NB4 (cell line): ENCODE results near the gene TMTC3.

Experiments used
- DNase-seq: peaks from one replicate; pipeline ENCODE4 v3.0.0; 2010; ENCODE audit warnings: low read depth
- H3K4me3 ChIP-seq: one replicate; pipeline ENCODE4 v1.5.1; 2011; ENCODE audit warnings: mild to moderate bottlenecking, low read depth, low read length, moderate library complexity
- MYC ChIP-seq: IDR thresholded peaks from 2 replicates; pipeline ENCODE4 v1.6.1; 2011; ENCODE audit warnings: low read depth, low read length
- POLR2A ChIP-seq: IDR thresholded peaks from 2 replicates; pipeline ENCODE4 v1.6.1; 2011; ENCODE audit warnings: mild to moderate bottlenecking; ENCODE audit not compliant: insufficient read length; ENCODE audit errors: extremely low read depth
- TF ChIP-seq, protein P1 (sequence below): IDR thresholded peaks from one replicate; pipeline ENCODE4 v1.5.1; 2012; ENCODE audit warnings: low read depth, low read length
- TF ChIP-seq, protein P2 (sequence below): IDR thresholded peaks from 2 replicates; pipeline ENCODE4 v1.6.1; 2011; ENCODE audit warnings: low read depth, low read length

Gene TMTC3

DNA sequence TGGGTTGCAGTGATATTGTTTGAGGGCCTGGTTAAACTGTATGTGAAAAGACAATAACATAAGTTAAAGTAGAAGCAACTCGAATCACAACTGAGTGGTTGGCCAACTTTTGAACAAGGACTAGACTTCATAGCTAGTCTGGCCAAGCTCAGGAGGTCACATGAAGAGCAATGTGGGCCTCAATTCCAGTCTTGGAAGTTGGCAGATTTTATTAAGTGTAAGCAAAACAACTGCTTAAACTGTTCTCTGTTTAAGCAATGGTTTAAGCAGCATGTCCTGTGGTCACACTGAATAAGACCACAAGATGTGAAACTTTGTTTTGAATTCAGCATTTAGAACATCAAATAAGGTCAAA lies 100.4 kb downstream of the TMTC3 start:
- TF ChIP-seq MYC (no peak), POLR2A (no peak)
- TF ChIP-seq, protein P1, sequence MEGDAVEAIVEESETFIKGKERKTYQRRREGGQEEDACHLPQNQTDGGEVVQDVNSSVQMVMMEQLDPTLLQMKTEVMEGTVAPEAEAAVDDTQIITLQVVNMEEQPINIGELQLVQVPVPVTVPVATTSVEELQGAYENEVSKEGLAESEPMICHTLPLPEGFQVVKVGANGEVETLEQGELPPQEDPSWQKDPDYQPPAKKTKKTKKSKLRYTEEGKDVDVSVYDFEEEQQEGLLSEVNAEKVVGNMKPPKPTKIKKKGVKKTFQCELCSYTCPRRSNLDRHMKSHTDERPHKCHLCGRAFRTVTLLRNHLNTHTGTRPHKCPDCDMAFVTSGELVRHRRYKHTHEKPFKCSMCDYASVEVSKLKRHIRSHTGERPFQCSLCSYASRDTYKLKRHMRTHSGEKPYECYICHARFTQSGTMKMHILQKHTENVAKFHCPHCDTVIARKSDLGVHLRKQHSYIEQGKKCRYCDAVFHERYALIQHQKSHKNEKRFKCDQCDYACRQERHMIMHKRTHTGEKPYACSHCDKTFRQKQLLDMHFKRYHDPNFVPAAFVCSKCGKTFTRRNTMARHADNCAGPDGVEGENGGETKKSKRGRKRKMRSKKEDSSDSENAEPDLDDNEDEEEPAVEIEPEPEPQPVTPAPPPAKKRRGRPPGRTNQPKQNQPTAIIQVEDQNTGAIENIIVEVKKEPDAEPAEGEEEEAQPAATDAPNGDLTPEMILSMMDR = no peak
- TF ChIP-seq, protein P2, sequence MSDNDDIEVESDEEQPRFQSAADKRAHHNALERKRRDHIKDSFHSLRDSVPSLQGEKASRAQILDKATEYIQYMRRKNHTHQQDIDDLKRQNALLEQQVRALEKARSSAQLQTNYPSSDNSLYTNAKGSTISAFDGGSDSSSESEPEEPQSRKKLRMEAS = no peak
- no peak for DNase-seq
- no peak overlapping the region for H3K4me3 ChIP-seq

DNA sequence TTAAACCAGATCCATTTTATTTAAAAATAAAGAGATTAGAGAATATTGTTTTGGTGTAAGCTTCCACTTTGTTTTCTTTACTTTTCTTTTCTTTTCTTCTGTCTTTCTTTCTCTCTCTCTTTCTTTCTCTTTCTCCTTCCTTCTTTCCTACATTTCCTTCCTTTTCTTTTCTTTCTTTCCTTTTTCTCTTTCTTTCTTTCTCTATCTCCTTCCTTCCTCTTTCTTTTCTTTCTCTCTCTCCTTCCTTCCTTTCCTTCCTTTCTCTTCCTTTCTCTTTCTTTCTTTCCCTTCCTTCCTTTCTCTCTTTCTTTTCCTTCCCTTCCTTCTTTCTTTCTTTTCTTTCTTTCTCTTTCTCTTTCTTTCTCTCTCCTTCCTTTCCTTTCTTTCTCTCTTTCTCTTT lies 100.8 kb downstream of the TMTC3 start:
- TF ChIP-seq POLR2A = no peak
- TF ChIP-seq, protein P2 = no peak
- TF ChIP-seq, protein P1 = no peak
- no peak for TF ChIP-seq MYC
- no peak overlapping the region for H3K4me3 ChIP-seq
- no peak for DNase-seq

DNA sequence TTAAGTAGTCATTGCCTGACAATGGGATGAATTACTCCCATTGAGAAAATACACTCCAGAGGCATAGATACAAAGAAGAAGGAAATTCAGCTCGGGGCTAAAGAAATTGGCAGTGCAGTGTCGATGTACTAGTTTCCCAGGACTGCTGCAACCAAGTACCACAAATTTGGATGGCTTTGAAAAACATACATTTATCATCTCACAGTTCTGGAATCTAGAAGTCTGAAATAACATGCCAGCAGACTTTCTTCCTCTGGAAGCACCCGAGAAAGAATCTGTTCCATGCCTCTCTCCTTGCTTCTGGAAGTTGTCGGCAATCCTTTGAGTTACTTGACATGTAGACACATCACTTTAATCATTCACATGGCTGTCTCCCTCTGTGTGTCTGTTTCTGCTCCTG lies 101.9 kb downstream of the TMTC3 start:
- TF ChIP-seq, protein P1 = no peak
- TF ChIP-seq, protein P2 = no peak
- no peak for TF ChIP-seq POLR2A
- TF ChIP-seq MYC = no peak
- DNase-seq = no peak
- no peak overlapping the region for H3K4me3 ChIP-seq

DNA sequence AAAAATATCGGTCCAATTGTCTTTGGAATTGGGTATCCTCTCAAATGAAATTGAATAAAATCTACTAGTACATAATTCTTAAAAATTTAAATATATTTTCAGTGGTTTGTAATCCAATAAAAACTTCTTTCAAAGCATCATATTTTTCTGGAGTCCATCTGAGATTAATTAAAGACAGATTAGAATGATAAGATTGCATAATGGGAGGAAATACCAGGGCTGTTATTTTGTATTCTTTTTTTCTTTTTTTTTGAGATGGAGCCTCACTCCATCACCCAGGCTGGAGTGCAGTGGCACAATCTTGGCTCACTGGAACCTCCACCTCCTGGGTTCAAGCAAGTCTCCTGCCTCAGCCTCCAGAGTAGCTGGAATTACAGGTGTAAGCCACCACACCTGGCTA lies 103.8 kb downstream of the TMTC3 start:
- H3K4me3 ChIP-seq = no peak overlapping the region
- TF ChIP-seq, protein P2 = no peak
- TF ChIP-seq, protein P1 = no peak
- TF ChIP-seq MYC (no peak), POLR2A (no peak)
- DNase-seq = no peak

DNA sequence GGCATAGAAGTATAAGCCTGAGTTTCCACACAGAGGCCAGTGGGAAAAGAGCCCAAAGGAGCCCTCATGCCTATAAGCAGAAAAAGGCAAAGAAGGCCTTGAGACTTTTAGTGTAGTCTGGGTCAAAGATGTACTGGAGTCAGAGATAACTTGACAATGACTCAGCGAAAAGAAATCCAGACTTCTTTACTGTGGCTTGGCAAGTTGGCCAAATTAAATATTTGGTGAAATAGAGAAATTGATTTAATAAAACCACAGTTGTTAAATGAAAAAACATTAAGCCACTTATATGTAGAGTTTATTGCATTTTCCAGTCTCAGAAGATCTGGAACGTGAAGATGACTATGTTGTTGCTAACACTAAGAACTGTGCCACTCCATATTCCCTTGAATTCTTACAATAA lies 105.1 kb downstream of the TMTC3 start:
- H3K4me3 ChIP-seq = no peak overlapping the region
- TF ChIP-seq, protein P1 = no peak
- TF ChIP-seq MYC (no peak), POLR2A (no peak)
- TF ChIP-seq, protein P2 = no peak
- DNase-seq = no peak

DNA sequence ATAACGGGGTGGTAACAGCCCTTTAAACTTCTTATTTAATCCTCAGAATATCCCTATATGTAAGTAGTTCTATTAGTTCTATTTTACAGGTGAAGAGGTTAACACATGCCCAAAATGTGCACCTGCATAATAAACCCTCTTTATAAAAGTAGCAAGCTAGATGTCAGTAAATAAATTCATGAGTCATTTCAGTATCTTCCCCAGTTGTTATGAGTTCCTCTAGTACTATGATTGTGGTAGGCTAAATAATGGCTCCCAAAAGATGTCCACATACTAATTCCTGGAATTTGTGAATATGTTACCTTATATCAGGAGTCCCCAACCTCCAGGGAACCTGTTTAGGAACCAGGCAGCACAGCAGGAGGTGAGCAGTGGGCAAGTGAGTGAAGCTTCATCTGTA lies 106.5 kb downstream of the TMTC3 start:
- no peak overlapping the region for H3K4me3 ChIP-seq
- no peak for DNase-seq
- TF ChIP-seq MYC = no peak
